GM12891 (cell line): ENCODE data around the gene HOXD3.

Experiments used
- DNase-seq: peaks from one replicate; pipeline ENCODE4 v3.0.0; 2011; ENCODE audit warnings: low spot score; ENCODE audit not compliant: insufficient read length
- FAIRE-seq: peaks from 2 replicates; lab custom pipeline; 2011; peaks lifted over from hg19 to GRCh38; lab: Jason Lieb, UNC
- PAX5 ChIP-seq: IDR thresholded peaks from 2 replicates; pipeline ENCODE4 v1.6.1; 2011; ENCODE audit warnings: low read length, moderate library complexity, mild to moderate bottlenecking; ENCODE audit not compliant: insufficient read depth, severe bottlenecking
- POLR2A ChIP-seq: IDR thresholded peaks from 2 replicates; pipeline ENCODE4 v1.6.1; 2011; ENCODE audit warnings: low read depth, low read length, control low read depth
- POLR2AphosphoS5 ChIP-seq: IDR thresholded peaks from 2 replicates; pipeline ENCODE4 v1.6.1; 2011; ENCODE audit warnings: low read depth, low read length, control low read depth
- POU2F2 ChIP-seq: IDR thresholded peaks from 2 replicates; pipeline ENCODE4 v1.6.1; 2011; ENCODE audit warnings: low read depth, mild to moderate bottlenecking, control low read depth, low read length, moderate library complexity
- SPI1 ChIP-seq: IDR thresholded peaks from 2 replicates; pipeline ENCODE4 v1.6.1; 2011; ENCODE audit warnings: low read depth, low read length, control low read depth
- TAF1 ChIP-seq: IDR thresholded peaks from 2 replicates; pipeline ENCODE4 v1.6.1; 2011; ENCODE audit warnings: low read depth, low read length, control low read depth

The HOXD3 gene

GRCh38 chr2:176169181-176169580 lies 12.1 kb downstream of the HOXD3 start:
- FAIRE-seq (no peak), DNase-seq (no peak)
- no peak for TF ChIP-seq SPI1
- TF ChIP-seq TAF1, result no peak
- TF ChIP-seq POU2F2, result no peak
- no peak for TF ChIP-seq POLR2A
- no peak for TF ChIP-seq POLR2AphosphoS5
- TF ChIP-seq PAX5, result no peak

GRCh38 chr2:176169711-176170110 lies 12.6 kb downstream of the HOXD3 start:
- FAIRE-seq (no peak), DNase-seq (no peak)
- TF ChIP-seq POLR2AphosphoS5 (no peak), SPI1 (no peak), POLR2A (no peak), PAX5 (no peak), POU2F2 (no peak), TAF1 (no peak)

GRCh38 chr2:176170602-176171305 lies 13.6 kb downstream of the HOXD3 start:
- TF ChIP-seq POU2F2 (no peak), POLR2A (no peak), TAF1 (no peak), POLR2AphosphoS5 (no peak), SPI1 (no peak), PAX5 (no peak)
- no peak for DNase-seq
- FAIRE-seq, result no peak

GRCh38 chr2:176171351-176172006 lies 14.4 kb downstream of the HOXD3 start:
- TF ChIP-seq PAX5 (no peak), SPI1 (no peak), POU2F2 (no peak), POLR2A (no peak), POLR2AphosphoS5 (no peak), TAF1 (no peak)
- no peak for DNase-seq
- FAIRE-seq, result no peak

GRCh38 chr2:176172007-176172894 lies 15.1 kb downstream of the HOXD3 start:
- TF ChIP-seq POLR2A (no peak), POLR2AphosphoS5 (no peak), POU2F2 (no peak), TAF1 (no peak), SPI1 (no peak), PAX5 (no peak)
- FAIRE-seq, result no peak
- no peak for DNase-seq

- FAIRE-seq, result no peak
- TF ChIP-seq POLR2A (no peak), TAF1 (no peak)
- no peak for DNase-seq
Observed at GRCh38 chr2:176172895-176173566, 15.9 kb downstream of the HOXD3 start.

- TF ChIP-seq POU2F2 (no peak), PAX5 (no peak)
- DNase-seq (no peak), FAIRE-seq (no peak)
Observed at GRCh38 chr2:176173567-176174381, 16.7 kb downstream of the HOXD3 start.

- no peak for FAIRE-seq
- no peak for DNase-seq
- TF ChIP-seq POLR2AphosphoS5, result no peak
- TF ChIP-seq SPI1, result no peak
- no peak for TF ChIP-seq PAX5
- no peak for TF ChIP-seq POLR2A
- TF ChIP-seq POU2F2, result no peak
- TF ChIP-seq TAF1, result no peak
Observed at GRCh38 chr2:176174382-176174823, 17.3 kb downstream of the HOXD3 start.
